Hypothalamus (tissue), 51 donors: ENCODE results near the gene DLL1.

ENCODE experiments used
- DNase-seq, 51 donors: peaks; one replicate each; lab custom pipeline; 2025; lab: John Stamatoyannopoulos, UW

DLL1 gene

GRCh38 chr6:170253226-170253909, 37.5 kb downstream of the DLL1 start:
- DNase-seq: no peak

- no peak for DNase-seq
Measured at GRCh38 chr6:170251776-170252571, 38.9 kb downstream of the DLL1 start.

- no peak for DNase-seq
Measured at GRCh38 chr6:170250981-170251775, 39.7 kb downstream of the DLL1 start.

GRCh38 chr6:170250455-170250854, 40.4 kb downstream of the DLL1 start:
- DNase-seq: no peak

GRCh38 chr6:170249817-170250216, 41.1 kb downstream of the DLL1 start:
- no peak for DNase-seq

- no peak for DNase-seq
Measured at GRCh38 chr6:170248861-170249600, 41.8 kb downstream of the DLL1 start.

GRCh38 chr6:170248111-170248805, 42.6 kb downstream of the DLL1 start:
- DNase-seq: peak in 1 of 51 donors; percentile 11

- no peak for DNase-seq
Measured at GRCh38 chr6:170247178-170247701, 43.6 kb downstream of the DLL1 start.

- no peak for DNase-seq
Measured at GRCh38 chr6:170245475-170245992, 45.3 kb downstream of the DLL1 start.

- DNase-seq: peak in 6 of 51 donors; percentile 15 to 60 (median 35)
Measured at GRCh38 chr6:170244721-170245474, 46.0 kb downstream of the DLL1 start.

GRCh38 chr6:170243791-170244291, 47.0 kb downstream of the DLL1 start:
- DNase-seq: peak in 26 of 51 donors; percentile 12 to 63 (median 39)

- DNase-seq: no peak
Measured at GRCh38 chr6:170243386-170243785, 47.5 kb downstream of the DLL1 start.

- no peak for DNase-seq
Measured at GRCh38 chr6:170238741-170239565, 51.9 kb downstream of the DLL1 start.

- DNase-seq: no peak
Measured at GRCh38 chr6:170237999-170238740, 52.7 kb downstream of the DLL1 start.

GRCh38 chr6:170236131-170236836, 54.6 kb downstream of the DLL1 start:
- no peak for DNase-seq
